Ishikawa (cell line): ENCODE results near the gene CRCP.

Source experiments
- NFIC ChIP-seq: IDR thresholded peaks from 2 replicates; pipeline ENCODE4 v1.6.1; 2012
- TF ChIP-seq, protein P1 (sequence below): IDR thresholded peaks from 2 replicates; pipeline ENCODE4 v1.6.1; 2012; ENCODE audit warnings: low read depth, mild to moderate bottlenecking

DNA sequence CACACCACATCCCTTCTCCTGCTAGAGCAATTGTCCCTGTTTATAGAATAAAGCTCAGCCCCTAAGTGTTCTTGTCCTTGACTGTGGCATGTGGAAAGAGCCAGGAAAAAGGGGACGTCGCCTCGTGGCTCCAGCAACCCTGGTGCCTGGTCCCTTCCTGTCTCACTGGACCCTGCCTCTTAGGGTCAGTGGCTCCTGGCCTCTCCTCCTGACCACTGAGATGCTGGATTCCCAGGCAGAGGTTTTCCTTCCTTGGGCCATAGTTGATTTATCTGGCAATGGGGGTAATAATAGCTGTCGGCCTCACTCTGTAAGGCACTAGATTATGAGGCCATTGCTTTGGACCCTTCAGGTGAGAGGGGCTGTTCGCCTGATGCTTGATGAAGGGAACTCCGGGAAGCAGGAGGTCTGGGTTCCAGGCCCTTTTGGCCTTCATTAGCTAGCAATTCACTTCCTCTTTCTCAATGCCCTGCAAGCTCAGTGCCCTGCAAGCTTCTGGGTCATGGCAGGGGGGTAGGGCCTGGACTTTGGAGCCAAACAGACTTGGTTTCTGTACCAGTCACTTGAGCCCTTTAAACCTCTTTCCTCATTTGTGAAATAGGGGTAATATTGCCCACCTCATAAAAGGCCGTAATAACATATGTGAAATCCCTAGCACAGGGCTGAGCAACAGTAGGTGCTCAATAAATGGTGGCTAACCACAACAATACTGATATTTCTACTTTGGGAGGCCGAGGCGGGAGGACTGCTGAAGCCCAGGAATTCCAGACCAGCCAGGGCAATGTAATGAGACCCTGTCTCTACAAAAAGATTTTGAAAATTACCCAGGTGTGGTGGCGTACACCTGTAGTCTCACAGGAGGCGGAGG is 38.0 kb upstream of the CRCP start:
- no peak for TF ChIP-seq NFIC
- TF ChIP-seq, protein P1, sequence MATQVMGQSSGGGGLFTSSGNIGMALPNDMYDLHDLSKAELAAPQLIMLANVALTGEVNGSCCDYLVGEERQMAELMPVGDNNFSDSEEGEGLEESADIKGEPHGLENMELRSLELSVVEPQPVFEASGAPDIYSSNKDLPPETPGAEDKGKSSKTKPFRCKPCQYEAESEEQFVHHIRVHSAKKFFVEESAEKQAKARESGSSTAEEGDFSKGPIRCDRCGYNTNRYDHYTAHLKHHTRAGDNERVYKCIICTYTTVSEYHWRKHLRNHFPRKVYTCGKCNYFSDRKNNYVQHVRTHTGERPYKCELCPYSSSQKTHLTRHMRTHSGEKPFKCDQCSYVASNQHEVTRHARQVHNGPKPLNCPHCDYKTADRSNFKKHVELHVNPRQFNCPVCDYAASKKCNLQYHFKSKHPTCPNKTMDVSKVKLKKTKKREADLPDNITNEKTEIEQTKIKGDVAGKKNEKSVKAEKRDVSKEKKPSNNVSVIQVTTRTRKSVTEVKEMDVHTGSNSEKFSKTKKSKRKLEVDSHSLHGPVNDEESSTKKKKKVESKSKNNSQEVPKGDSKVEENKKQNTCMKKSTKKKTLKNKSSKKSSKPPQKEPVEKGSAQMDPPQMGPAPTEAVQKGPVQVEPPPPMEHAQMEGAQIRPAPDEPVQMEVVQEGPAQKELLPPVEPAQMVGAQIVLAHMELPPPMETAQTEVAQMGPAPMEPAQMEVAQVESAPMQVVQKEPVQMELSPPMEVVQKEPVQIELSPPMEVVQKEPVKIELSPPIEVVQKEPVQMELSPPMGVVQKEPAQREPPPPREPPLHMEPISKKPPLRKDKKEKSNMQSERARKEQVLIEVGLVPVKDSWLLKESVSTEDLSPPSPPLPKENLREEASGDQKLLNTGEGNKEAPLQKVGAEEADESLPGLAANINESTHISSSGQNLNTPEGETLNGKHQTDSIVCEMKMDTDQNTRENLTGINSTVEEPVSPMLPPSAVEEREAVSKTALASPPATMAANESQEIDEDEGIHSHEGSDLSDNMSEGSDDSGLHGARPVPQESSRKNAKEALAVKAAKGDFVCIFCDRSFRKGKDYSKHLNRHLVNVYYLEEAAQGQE: no peak
